Kidney (tissue), 14 donors: ENCODE data around the gene CDH13. TPM values are rescaled to one million over a fixed set of nuclear protein-coding genes. Genes with fewer than 3 reads are reported as not detected.

Source experiments
- DNase-seq, 5 donors: peaks; one replicate each; pipeline ENCODE4 v3.0.0-alpha.2; 2013 to 2020
- FAIRE-seq: peaks from 2 replicates; lab custom pipeline; 2012; peaks lifted over from hg19 to GRCh38; lab: Jason Lieb, UNC
- H3K27ac ChIP-seq, 2 donors: one replicate each; pipeline ENCODE4 v1.7.0; 2013; ENCODE audit warnings: low read depth in 2 of 2, low read length in 2 of 2, inconsistent platforms in 1 of 2
- H3K27me3 ChIP-seq: one replicate; pipeline ENCODE4 v1.7.1; 2013; ENCODE audit warnings: low read length, inconsistent platforms; ENCODE audit not compliant: control insufficient read depth, insufficient read depth
- H3K36me3 ChIP-seq, 3 donors: one replicate each; pipeline versions ENCODE4 v1.7.0 to v1.7.1; 2013; ENCODE audit warnings: low read length in 3 of 3, control low read depth in 1 of 3, inconsistent platforms in 1 of 3; ENCODE audit not compliant: insufficient read depth in 3 of 3, control insufficient read depth in 2 of 3
- H3K4me1 ChIP-seq, 3 donors: one replicate each; pipeline versions ENCODE4 v1.7.0 to v1.7.1; 2013; ENCODE audit warnings: low read length in 3 of 3, inconsistent platforms in 1 of 3, low read depth in 1 of 3; ENCODE audit not compliant: control insufficient read depth in 2 of 3, insufficient read depth in 2 of 3
- H3K4me3 ChIP-seq, 3 donors: one replicate each; pipeline versions ENCODE4 v1.7.0 to v1.8.1; 2013; ENCODE audit warnings: low read length in 3 of 3, control low read depth in 1 of 3, inconsistent platforms in 1 of 3
- H3K9ac ChIP-seq, 3 donors: one replicate each; pipeline versions ENCODE4 v1.7.0 to v1.7.1; 2013; ENCODE audit warnings: low read length in 3 of 3, control low read depth in 1 of 3, inconsistent platforms in 1 of 3
- H3K9me3 ChIP-seq, 3 donors: one replicate each; pipeline versions ENCODE4 v1.7.0 to v1.7.1; 2013; ENCODE audit warnings: low read length in 3 of 3, control low read depth in 1 of 3, inconsistent platforms in 1 of 3; ENCODE audit not compliant: control insufficient read depth in 2 of 3, insufficient read depth in 1 of 3
- CTCF ChIP-seq: IDR thresholded peaks from 3 replicates; pipeline ENCODE4 v1.5.1; 2012; ENCODE audit warnings: mild to moderate bottlenecking, moderate library complexity, borderline replicate concordance; ENCODE audit not compliant: insufficient read depth; ENCODE audit errors: extremely low read depth
- intact Hi-C: fragments of 100-400 bp; cut with DNase I; formaldehyde crosslinking; loops from one replicate; pipeline ENCODE4 v1.11.1; 2022
- polyA plus RNA-seq: library from polyadenylated mRNA; stranded (reverse); fragments of 350-450 nt; fragmentation: Illumina TruSeq; extraction: RNeasy Lipid Tissue Mini Kit (QIAGEN cat#74804); gene quantifications from one replicate; pipeline ENCODE4 v1.2.3, GENCODE V29; 2014; ENCODE audit warnings: low read depth, low replicate concordance; ENCODE audit not compliant: insufficient read depth
- total RNA-seq: library from RNA; stranded (reverse); fragmentation: NEBNext Ultra II Directional; extraction: Animal tissue kit (Norgen Biotek cat#: 25700); gene quantifications from one replicate; pipeline ENCODE4 v1.2.1, GENCODE V29; 2021
- donor health status: control.
- donor health status: control.
- donor health status: control.
- donor health status: control.
- donor health status: control.
- donor health status: DM: yes; HTN: yes; CAD: no.
- donor health status: Normal renal cell carcinoma (clear cell type).

CDH13 gene
- total and polyA plus RNA-seq, 2 donors from 2014 or later = 4.8 to 13.8 TPM

- intact Hi-C loops = no loop called here
- FAIRE-seq = no peak
These were observed 773.5 kb downstream of the CDH13 start for GRCh38 chr16:83400234-83400633.

GRCh38 chr16:83402160-83402814 is 775.5 kb downstream of the CDH13 start:
- no peak for TF ChIP-seq CTCF
- intact Hi-C loops = no loop called here
- no peak for DNase-seq

More at GRCh38 chr16:83400234-83400633, 773.5 kb downstream of the CDH13 start:
- Histone ChIP-seq H3K4me1 (no peaks in the 10 kb centered on the region), H3K4me3 (no peak overlapping the region), H3K27ac (no peak overlapping the region), H3K9me3 (no peaks in the 10 kb centered on the region), H3K27me3 (no peaks in the 10 kb centered on the region), H3K36me3 (no peaks in the 10 kb centered on the region), H3K9ac (no peak overlapping the region)
- no peak for TF ChIP-seq CTCF
- DNase-seq = peak in 2 of 5 donors; percentile 15 to 30

GRCh38 chr16:83402967-83403366 is 776.2 kb downstream of the CDH13 start:
- Histone ChIP-seq H3K4me3 (no peak overlapping the region), H3K4me1 (no peaks in the 10 kb centered on the region), H3K27me3 (no peaks in the 10 kb centered on the region), H3K9ac (no peak overlapping the region), H3K36me3 (no peaks in the 10 kb centered on the region), H3K27ac (no peak overlapping the region), H3K9me3 (no peaks in the 10 kb centered on the region)
- intact Hi-C loops = no loop called here
- TF ChIP-seq CTCF = no peak
- FAIRE-seq = no peak
- DNase-seq = peak in 4 of 5 donors; percentile 44 to 87 (median 73)

More at GRCh38 chr16:83402160-83402814, 775.5 kb downstream of the CDH13 start:
- Histone ChIP-seq H3K4me3 (no peak overlapping the region), H3K27ac (no peak overlapping the region), H3K9me3 (no peaks in the 10 kb centered on the region), H3K4me1 (no peaks in the 10 kb centered on the region), H3K27me3 (no peaks in the 10 kb centered on the region), H3K36me3 (no peaks in the 10 kb centered on the region), H3K9ac (no peak overlapping the region)
- no peak for FAIRE-seq
